H1 (cell line): ENCODE data around the gene CMIP. TPM values are rescaled to one million over a fixed set of nuclear protein-coding genes. Genes with fewer than 3 reads are reported as not detected.

Source experiments
- CTCF ChIA-PET: fragments of 300-600 bp; sonication (Branson Sonifier 250); formaldehyde crosslinking; loops from one replicate; lab custom pipeline; 2021; ENCODE audit not compliant: partially characterized antibody; lab: Charles Lee
- POLR2A ChIA-PET: fragments of 300-600 bp; sonication (Branson Sonifier 250); formaldehyde crosslinking; loops from one replicate; lab custom pipeline; 2021; ENCODE audit warnings: inconsistent platforms; ENCODE audit not compliant: partially characterized antibody; lab: Charles Lee
- DNase-seq, 2 experiments: peaks; one replicate each; pipeline versions ENCODE4 v3.0.0 to v3.0.0-alpha.2; 2010 to 2022; ENCODE audit warnings: low spot score in 2 of 2, low read depth in 1 of 2, mixed read lengths in 1 of 2
- FAIRE-seq: peaks from 2 replicates; lab custom pipeline; 2011; peaks lifted over from hg19 to GRCh38; lab: Jason Lieb, UNC
- H2AFZ ChIP-seq: 2 replicates; pipeline ENCODE4 v1.8.1; 2012; ENCODE audit warnings: low read length, inconsistent platforms
- H2AK5ac ChIP-seq: 2 replicates; pipeline ENCODE4 v1.6.1; 2013; ENCODE audit warnings: low read depth, low read length
- H2BK120ac ChIP-seq: replicated peaks from 2 replicates; pipeline ENCODE3; 2013; ENCODE audit warnings: low read depth, low read length, inconsistent platforms
- H2BK12ac ChIP-seq: 2 replicates; pipeline ENCODE4 v1.6.1; 2013; ENCODE audit warnings: low read depth, low read length
- H2BK15ac ChIP-seq: 2 replicates; pipeline ENCODE4 v1.6.1; 2013; ENCODE audit warnings: low read length
- H2BK20ac ChIP-seq: 2 replicates; pipeline ENCODE4 v1.6.1; 2013; ENCODE audit warnings: low read length
- H2BK5ac ChIP-seq: 2 replicates; pipeline ENCODE4 v1.6.1; 2013; ENCODE audit warnings: low read depth, low read length
- H3K14ac ChIP-seq: 2 replicates; pipeline ENCODE4 v1.6.1; 2013; ENCODE audit warnings: inconsistent platforms; ENCODE audit not compliant: insufficient read length
- H3K18ac ChIP-seq: 2 replicates; pipeline ENCODE4 v1.6.1; 2013; ENCODE audit warnings: low read length; ENCODE audit errors: extremely low read depth
- H3K23ac ChIP-seq: 2 replicates; pipeline ENCODE4 v1.6.1; 2013; ENCODE audit warnings: inconsistent platforms; ENCODE audit not compliant: insufficient read length
- H3K23me2 ChIP-seq: 2 replicates; pipeline ENCODE4 v1.6.1; 2013; ENCODE audit warnings: low read depth, low read length
- H3K27ac ChIP-seq: 2 replicates; pipeline ENCODE4 v1.6.1; 2011; ENCODE audit warnings: low read depth, low read length, inconsistent platforms
- H3K27me3 ChIP-seq, 4 experiments: replicated peaks in 1 of 4; 1 replicate in 1 of 4; 2 replicates in 3 of 4; pipeline versions ENCODE4 v1.6.1 to v1.8.1; 2011 to 2013; ENCODE audit warnings: low read length in 3 of 4, mild to moderate bottlenecking in 3 of 4, inconsistent platforms in 2 of 4, mixed read lengths in 2 of 4, moderate library complexity in 1 of 4; ENCODE audit not compliant: control insufficient read depth in 3 of 4, insufficient read depth in 3 of 4; ENCODE audit errors: extremely low read depth in 1 of 4
- H3K36me3 ChIP-seq, 4 experiments: 2 replicates each; pipeline versions ENCODE4 v1.6.1 to v1.8.1; 2011 to 2013; ENCODE audit warnings: mild to moderate bottlenecking in 4 of 4, low read length in 3 of 4, moderate library complexity in 2 of 4, control low read depth in 1 of 4, inconsistent platforms in 1 of 4; ENCODE audit not compliant: insufficient read depth in 4 of 4, control insufficient read depth in 2 of 4
- H3K4ac ChIP-seq: replicated peaks from 2 replicates; pipeline ENCODE3; 2013; ENCODE audit warnings: low read length, low read depth, mixed read lengths, inconsistent platforms; ENCODE audit not compliant: insufficient read length
- H3K4me1 ChIP-seq, 4 experiments: replicated peaks in 1 of 4; 1 replicate in 1 of 4; 2 replicates in 3 of 4; pipeline versions ENCODE4 v1.6.1 to v1.8.1; 2011 to 2013; ENCODE audit warnings: low read length in 3 of 4, inconsistent platforms in 2 of 4, mixed read lengths in 1 of 4; ENCODE audit not compliant: insufficient read depth in 4 of 4, control insufficient read depth in 3 of 4
- H3K4me2 ChIP-seq, 2 experiments: 2 replicates each; pipeline versions ENCODE4 v1.6.1 to v1.8.1; 2011 to 2013; ENCODE audit warnings: low read depth in 2 of 2, low read length in 2 of 2, control low read depth in 1 of 2, inconsistent platforms in 1 of 2, mild to moderate bottlenecking in 1 of 2; ENCODE audit not compliant: insufficient read depth in 1 of 2
- H3K4me3 ChIP-seq, 4 experiments: fragments of 200-600, 300-600 bp in 1 of 4; sonication (generic), shearing (Covaris generic), sonication (Bioruptor Twin) in 1 of 4; 2 replicates each; pipeline versions ENCODE4 v1.5.1 to v1.8.1; 2011 to 2016; ENCODE audit warnings: low read length in 4 of 4, low read depth in 3 of 4, control low read depth in 2 of 4, inconsistent platforms in 2 of 4, mild to moderate bottlenecking in 2 of 4, mixed read lengths in 1 of 4, moderate library complexity in 1 of 4; ENCODE audit not compliant: insufficient read depth in 2 of 4; ENCODE audit errors: extremely low read depth in 1 of 4
- H3K56ac ChIP-seq: replicated peaks from 2 replicates; pipeline ENCODE3; 2013; ENCODE audit warnings: low read depth, mild to moderate bottlenecking, mixed read lengths, low read length, inconsistent platforms; ENCODE audit not compliant: insufficient read length
- H3K79me1 ChIP-seq: 2 replicates; pipeline ENCODE4 v1.6.1; 2013; ENCODE audit warnings: low read depth, low read length, control low read depth
- H3K79me2 ChIP-seq, 2 experiments: 2 replicates each; pipeline versions ENCODE4 v1.6.1 to v1.8.1; 2012 to 2013; ENCODE audit warnings: low read length in 2 of 2, mild to moderate bottlenecking in 2 of 2, inconsistent platforms in 1 of 2; ENCODE audit not compliant: insufficient read depth in 2 of 2, control insufficient read depth in 1 of 2
- H3K9ac ChIP-seq, 4 experiments: replicated peaks in 1 of 4; 1 replicate in 1 of 4; 2 replicates in 3 of 4; pipeline versions ENCODE4 v1.6.1 to v1.8.1; 2011 to 2013; ENCODE audit warnings: low read depth in 3 of 4, low read length in 3 of 4, control low read depth in 2 of 4, mild to moderate bottlenecking in 2 of 4, moderate library complexity in 2 of 4, inconsistent platforms in 1 of 4; ENCODE audit errors: extremely low read depth in 1 of 4
- H3K9me3 ChIP-seq, 2 experiments: 2 replicates each; pipeline versions ENCODE4 v1.6.1 to v1.8.1; 2012 to 2013; ENCODE audit warnings: mild to moderate bottlenecking in 2 of 2, moderate library complexity in 2 of 2, control low read depth in 1 of 2, inconsistent platforms in 1 of 2, low read depth in 1 of 2, low read length in 1 of 2, mixed read lengths in 1 of 2; ENCODE audit not compliant: insufficient read depth in 2 of 2
- H4K20me1 ChIP-seq, 2 experiments: replicated peaks in 1 of 2; 2 replicates each; pipeline versions ENCODE3 to v1.8.1; 2011 to 2013; ENCODE audit warnings: inconsistent platforms in 2 of 2, low read length in 2 of 2, mild to moderate bottlenecking in 1 of 2; ENCODE audit not compliant: insufficient read depth in 2 of 2, control insufficient read depth in 1 of 2
- H4K5ac ChIP-seq: 2 replicates; pipeline ENCODE4 v1.6.1; 2013; ENCODE audit warnings: low read length, low read depth, mixed read lengths, inconsistent platforms; ENCODE audit not compliant: insufficient read length
- H4K8ac ChIP-seq: 2 replicates; pipeline ENCODE4 v1.8.0; 2013; ENCODE audit warnings: mild to moderate bottlenecking, moderate library complexity, low read length, inconsistent platforms; ENCODE audit not compliant: insufficient read depth; ENCODE audit errors: extremely low read depth
- H4K91ac ChIP-seq: replicated peaks from 2 replicates; pipeline ENCODE3; 2013; ENCODE audit warnings: low read length, mixed read lengths, inconsistent platforms; ENCODE audit not compliant: insufficient read length
- E2F6 ChIP-seq: IDR thresholded peaks from 2 replicates; pipeline ENCODE4 v1.6.1; 2012; ENCODE audit warnings: inconsistent platforms
- WGBS, 2 experiments: shearing (Covaris generic) in 1 of 2; methylation state at CpG; one replicate each; pipeline versions ENCODE4 v1.1.6 to v1.1.7; 2013 to 2015; ENCODE audit warnings: low lambda C conversion rate in 2 of 2, mixed read lengths in 2 of 2, inconsistent platforms in 1 of 2, low coverage in 1 of 2, missing lambda C conversion rate in 1 of 2; ENCODE audit not compliant: insufficient replicate concordance in 2 of 2, insufficient coverage in 1 of 2, insufficient read length in 1 of 2; ENCODE audit errors: extremely low coverage in 1 of 2, missing lambda C conversion rate in 1 of 2; 5-methylcytosine and 5-hydroxymethylcytosine counted together
- polyA plus RNA-seq, 7 experiments: library from polyadenylated mRNA; depleted of rRNA in 3 of 7; stranded (reverse) in 5 of 7; unstranded in 2 of 7; fragments of >200 nt in 5 of 7; fragments of 200-250 nt in 2 of 7; gene quantifications; 1 replicate in 5 of 7; 2 replicates in 1 of 7; 4 replicates in 1 of 7; pipeline versions ENCODE4 v1.2.1 to v1.2.3, GENCODE V29; 2011 to 2013; ENCODE audit warnings: missing spikeins in 2 of 7, mixed read lengths in 2 of 7
- total RNA-seq: library from RNA; stranded (reverse); fragmentation: NEBNext Ultra II Directional; extraction: Animal tissue kit (Norgen Biotek cat#: 25700); gene quantifications from 2 replicates; pipeline ENCODE4 v1.2.1, GENCODE V29; 2021

Gene CMIP
- total and polyA plus RNA-seq, 2 of the 8 experiments (the other 6 are each of a cell fraction or from before 2014, with no cell fraction given), result 7.9 to 53.2 TPM

GRCh38 chr16:81671738-81672597, 227.4 kb downstream of the CMIP start:
- ChIA-PET POLR2A (no interaction called here), CTCF (interaction anchor here (2.0 kb wide), 1 partner anchor 25 kb away, joined by 9 read pairs; no protein-coding TSS in a partner anchor)
- H2AFZ ChIP-seq, result no peak overlapping the region
- H2BK120ac ChIP-seq, result no peak overlapping the region
- H4K91ac ChIP-seq, result no peak overlapping the region
- no peaks in the 10 kb centered on the region for H3K4me1 ChIP-seq
- H3K23ac ChIP-seq, result no peak overlapping the region
- H2BK5ac ChIP-seq, result no peak overlapping the region; the same call in 1 of the 2 replicates
- H3K27me3 ChIP-seq, result 0 out of 7 replicates have a peak, but pooled peaks cover 0 to 2% (median 0%) of the 10 kb centered on the region in 4 experiments
- no peak overlapping the region for H3K18ac ChIP-seq
- peaks cover 0 to 9% (median 6%) of the 10 kb centered on the region in 4 experiments; a peak in 5 of 8 replicates for H3K36me3 ChIP-seq
- WGBS, 2 experiments, result 95% methylated on average over 14 of the region's 14 CpGs; no CpG with 5 or more reads in 1 of the 2 experiments
- no peak overlapping the region for H2BK20ac ChIP-seq
- no peak overlapping the region for H3K56ac ChIP-seq
- H4K20me1 ChIP-seq, result peaks cover 3% of the 10 kb centered on the region in 2 experiments
- no peak overlapping the region for H2BK12ac ChIP-seq
- peaks cover 2% of the 10 kb centered on the region; the same call in 1 of the 2 replicates for H3K79me1 ChIP-seq
- H3K4ac ChIP-seq, result no peak overlapping the region
- H3K9ac ChIP-seq, result peak overlapping the region in 1 of 4 experiments; percentile 32; a peak in 1 of 7 replicates
- no peak overlapping the region for H3K4me2 ChIP-seq
- no peak overlapping the region for H3K27ac ChIP-seq
- H2AK5ac ChIP-seq, result no peak overlapping the region
- TF ChIP-seq E2F6, result no peak
- no peaks in the 10 kb centered on the region for H3K79me2 ChIP-seq
- no peak overlapping the region for H3K4me3 ChIP-seq
- H4K5ac ChIP-seq, result no peak overlapping the region
- FAIRE-seq, result no peak
- no peaks in the 10 kb centered on the region for H3K9me3 ChIP-seq
- H4K8ac ChIP-seq, result no peak overlapping the region
- no peak overlapping the region for H3K14ac ChIP-seq
- H2BK15ac ChIP-seq, result no peak overlapping the region
- DNase-seq, result no peak
- H3K23me2 ChIP-seq, result peaks cover 3% of the 10 kb centered on the region; the same call in 1 of the 2 replicates
